Right atrium auricular region (tissue), 2 donors: ENCODE measurements around the gene MALRD1. TPM values are rescaled to one million over a fixed set of nuclear protein-coding genes. Genes with fewer than 3 reads are reported as not detected.

ENCODE experiments used
- DNase-seq: peaks from one replicate; pipeline ENCODE4 v3.0.0-alpha.2; 2019; ENCODE audit warnings: low spot score
- H3K27ac ChIP-seq, 2 donors: fragments of 200-600 bp; sonication (generic); 1 replicate in 1 of 2; 2 replicates in 1 of 2; pipeline ENCODE4 v1.5.1; 2016 to 2019
- H3K27me3 ChIP-seq, 2 donors: fragments of 200-600 bp; sonication (generic); one replicate each; pipeline versions ENCODE4 v1.5.1 to v1.6.0; 2017 to 2019
- H3K36me3 ChIP-seq: fragments of 200-600 bp; sonication (generic); one replicate; pipeline ENCODE4 v1.5.1; 2016
- H3K4me1 ChIP-seq, 2 donors: fragments of 200-600 bp; sonication (generic); one replicate each; pipeline versions ENCODE4 v1.5.1 to v1.6.0; 2017 to 2019
- H3K4me3 ChIP-seq, 2 donors: fragments of 200-600 bp; sonication (generic); 1 replicate in 1 of 2; 2 replicates in 1 of 2; pipeline ENCODE4 v1.5.1; 2017 to 2019; ENCODE audit warnings: mild to moderate bottlenecking in 1 of 2, moderate library complexity in 1 of 2
- H3K9me3 ChIP-seq, 2 donors: fragments of 200-600 bp; sonication (generic); one replicate each; pipeline ENCODE4 v1.5.1; 2019
- CTCF ChIP-seq, 2 donors: fragments of 200-600 bp; sonication (generic); IDR thresholded peaks; one replicate each; pipeline ENCODE4 v1.5.1; 2019; ENCODE audit warnings: antibody characterized with exemption in 2 of 2
- total RNA-seq, 2 donors: library from RNA; depleted of rRNA; stranded (reverse); fragments of >200 nt; gene quantifications; one replicate each; pipeline ENCODE4 v1.1.0, GENCODE V29; 2016

The MALRD1 gene
- total RNA-seq, 2 donors from 2014 or later = 0.71 to 1.3 TPM

- H3K27ac ChIP-seq = no peak overlapping the region
- TF ChIP-seq CTCF (IDR thresholded peaks at IDR 0.05) = no peak
- no peaks in the 10 kb centered on the region for H3K9me3 ChIP-seq
- H3K4me3 ChIP-seq = no peak overlapping the region
- no peaks in the 10 kb centered on the region for H3K27me3 ChIP-seq
- DNase-seq = no peak
- H3K36me3 ChIP-seq = no peaks in the 10 kb centered on the region
- H3K4me1 ChIP-seq = no peaks in the 10 kb centered on the region
Observed at GRCh38 chr10:19782430-19783089, 734.0 kb downstream of the MALRD1 start.

- Histone ChIP-seq H3K27me3 (no peaks in the 10 kb centered on the region), H3K4me1 (no peaks in the 10 kb centered on the region), H3K9me3 (no peaks in the 10 kb centered on the region), H3K36me3 (no peaks in the 10 kb centered on the region), H3K4me3 (no peak overlapping the region), H3K27ac (no peak overlapping the region)
- no peak for TF ChIP-seq CTCF (IDR thresholded peaks at IDR 0.05)
- DNase-seq = no peak
Observed at GRCh38 chr10:19783721-19784120, 735.1 kb downstream of the MALRD1 start.
